ENCODE results near the gene KRTAP4-4. TPM values are rescaled to one million over a fixed set of nuclear protein-coding genes. Genes with fewer than 3 reads are reported as not detected.

KRTAP4-4 gene
- not detected in 5 replicates for total RNA-seq (2022; extraction: Qiagen RNA extraction)

DNA sequence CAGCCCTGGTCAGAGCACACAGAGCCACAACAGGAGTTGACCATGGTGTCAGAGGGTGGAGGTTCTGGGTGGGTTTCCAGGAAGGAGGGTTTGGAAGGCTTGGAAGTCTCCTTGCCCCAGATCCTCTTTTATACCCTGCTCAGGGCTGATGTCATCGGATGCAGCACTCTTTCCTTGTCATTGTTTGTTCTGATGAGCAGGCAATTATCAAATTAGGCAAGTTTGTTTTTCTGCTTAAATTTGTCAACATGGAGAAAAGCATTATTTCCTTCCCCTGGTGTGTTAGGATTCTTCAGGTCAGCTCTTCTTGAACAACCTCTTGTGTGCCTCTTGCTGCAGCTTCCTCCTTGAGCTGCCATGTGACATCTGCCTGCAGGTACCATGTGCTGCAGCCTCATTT lies at the start of gene KRTAP4-4:
TSS of gene KRTAP4-4 (minus strand) at position 101 of the 400 bp plus-strand sequence. CDS start at position 44, 57 bp downstream.

GRCh38 chr17:41189837-41190318 lies 29.3 kb upstream of the KRTAP4-4 start, which contains the start of gene KRTAP9-1:
Gene KRTAP9-1, plus strand, starts transcription at chr17:41189887. Its CDS starts 0 bp downstream, at chr17:41189887.

GRCh38 chr17:41184480-41184961 lies 24.0 kb upstream of the KRTAP4-4 start, which contains the start of gene KRTAP4-1:
Gene KRTAP4-1, minus strand, starts transcription at chr17:41184911. Its CDS starts 57 bp downstream, at chr17:41184854.

GRCh38 chr17:41177727-41178271 lies 17.3 kb upstream of the KRTAP4-4 start, which contains the start of gene KRTAP4-2:
Gene KRTAP4-2, minus strand, starts transcription at chr17:41178221. Its CDS starts 57 bp downstream, at chr17:41178164.

GRCh38 chr17:41168121-41168520 lies 7.6 kb upstream of the KRTAP4-4 start, which contains the start of gene KRTAP4-3:
Gene KRTAP4-3, minus strand, starts transcription at chr17:41168221. Its CDS starts 49 bp downstream, at chr17:41168172.

DNA sequence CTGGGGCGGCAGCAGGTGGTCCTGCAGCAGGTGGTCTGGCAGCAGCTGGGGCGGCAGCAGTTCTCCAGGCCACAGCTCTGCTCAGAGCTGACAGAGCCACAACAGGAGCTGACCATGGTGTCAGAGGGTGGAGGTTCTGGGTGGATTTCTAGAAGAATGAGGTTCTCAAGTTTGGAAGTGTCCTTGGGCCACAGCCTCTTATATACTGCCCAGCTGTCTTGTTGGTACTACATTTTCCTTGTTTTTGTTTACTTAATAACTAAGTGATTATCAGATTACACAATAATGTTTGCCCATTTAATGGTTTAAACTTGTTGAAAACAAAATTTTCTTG lies 10.9 kb downstream of the KRTAP4-4 start, which contains the start of gene KRTAP4-5:
TSS of gene KRTAP4-5 (minus strand) at position 174 of the 334 bp plus-strand sequence. CDS start at position 116, 58 bp downstream.

GRCh38 chr17:41140360-41141131 lies 20.0 kb downstream of the KRTAP4-4 start, which contains the start of gene KRTAP4-6:
Gene KRTAP4-6, minus strand, starts transcription at chr17:41140544. Its CDS starts 57 bp downstream, at chr17:41140487.

GRCh38 chr17:41123991-41124371 lies 36.6 kb downstream of the KRTAP4-4 start, which contains the start of gene KRTAP4-12:
Gene KRTAP4-12, minus strand, starts transcription at chr17:41124182. Its CDS starts 60 bp downstream, at chr17:41124122.

DNA sequence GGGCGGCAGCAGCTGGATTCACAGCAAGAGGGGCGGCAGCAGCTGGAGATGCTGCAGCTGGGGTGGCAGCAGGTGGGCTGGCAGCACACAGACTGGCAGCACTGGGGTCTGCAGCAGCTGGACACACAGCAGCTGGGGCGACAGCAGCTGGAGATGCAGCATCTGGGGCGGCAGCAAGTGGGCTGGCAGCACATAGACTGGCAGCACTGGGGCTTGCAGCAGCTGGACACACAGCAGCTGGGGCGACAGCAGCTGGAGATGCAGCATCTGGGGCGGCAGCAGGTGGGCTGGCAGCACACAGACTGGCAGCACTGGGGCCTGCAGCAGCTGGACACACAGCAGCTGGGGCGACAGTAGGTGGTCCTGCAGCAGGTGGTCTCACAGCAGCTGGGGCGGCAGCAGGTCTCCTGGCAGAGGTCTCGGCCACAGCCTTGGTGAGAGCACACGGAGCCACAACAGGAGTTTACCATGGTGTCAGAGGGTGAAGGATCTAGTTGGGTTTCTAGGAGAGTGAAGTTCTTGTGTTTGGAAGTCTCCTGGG lies 42.6 kb downstream of the KRTAP4-4 start, which contains the start of gene KRTAP4-11:
TSS of gene KRTAP4-11 (minus strand) at position 528 of the 541 bp plus-strand sequence. CDS start at position 470, 58 bp downstream.

Other genes starting within 250 kb of the KRTAP4-4 start
- gene KRT23, start 223.1 kb downstream of the KRTAP4-4 start, total RNA-seq (2022; extraction: Qiagen RNA extraction) = 0.08 to 0.15 TPM (median 0.08 TPM) in 3 of 5 replicates, not detected in the others
- not detected in 5 replicates for gene KRT39, start 193.8 kb downstream of the KRTAP4-4 start, total RNA-seq (2022; extraction: Qiagen RNA extraction)
- not detected in 5 replicates for gene KRT40, start 176.4 kb downstream of the KRTAP4-4 start, total RNA-seq (2022; extraction: Qiagen RNA extraction)
- not detected in 5 replicates for gene KRTAP3-3, start 166.6 kb downstream of the KRTAP4-4 start, total RNA-seq (2022; extraction: Qiagen RNA extraction)
- 0.22 to 0.42 TPM (median 0.37 TPM) in 3 of 5 replicates, not detected in the others for gene KRTAP3-2, start 160.8 kb downstream of the KRTAP4-4 start, total RNA-seq (2022; extraction: Qiagen RNA extraction)
- gene KRTAP3-1, start 151.6 kb downstream of the KRTAP4-4 start, total RNA-seq (2022; extraction: Qiagen RNA extraction) = 0.35 TPM in 1 of 5 replicates, not detected in the others
- not detected in 5 replicates for gene KRTAP1-5, start 133.5 kb downstream of the KRTAP4-4 start, total RNA-seq (2022; extraction: Qiagen RNA extraction)
- gene KRTAP1-4, start 130.6 kb downstream of the KRTAP4-4 start, total RNA-seq (2022; extraction: Qiagen RNA extraction) = not detected in 5 replicates
- not detected in 5 replicates for gene KRTAP1-3, start 125.9 kb downstream of the KRTAP4-4 start, total RNA-seq (2022; extraction: Qiagen RNA extraction)
- not detected in 5 replicates for gene KRTAP1-1, start 119.3 kb downstream of the KRTAP4-4 start, total RNA-seq (2022; extraction: Qiagen RNA extraction)
- gene KRTAP2-1, start 113.4 kb downstream of the KRTAP4-4 start, total RNA-seq (2022; extraction: Qiagen RNA extraction) = not detected in 5 replicates
- gene KRTAP2-2, start 105.5 kb downstream of the KRTAP4-4 start, total RNA-seq (2022; extraction: Qiagen RNA extraction) = not detected in 5 replicates
- gene KRTAP2-3, start 100.6 kb downstream of the KRTAP4-4 start, total RNA-seq (2022; extraction: Qiagen RNA extraction) = 0.22 TPM in 1 of 5 replicates, not detected in the others
- not detected in 5 replicates for gene KRTAP2-4, start 94.9 kb downstream of the KRTAP4-4 start, total RNA-seq (2022; extraction: Qiagen RNA extraction)
- gene KRTAP4-7, start 76.6 kb downstream of the KRTAP4-4 start, total RNA-seq (2022; extraction: Qiagen RNA extraction) = not detected in 5 replicates
- not detected in 5 replicates for gene KRTAP4-8, start 62.6 kb downstream of the KRTAP4-4 start, total RNA-seq (2022; extraction: Qiagen RNA extraction)
- gene KRTAP4-16, start 58.5 kb downstream of the KRTAP4-4 start, total RNA-seq (2022; extraction: Qiagen RNA extraction) = not detected in 5 replicates
- not detected in 5 replicates for gene KRTAP4-9, start 55.4 kb downstream of the KRTAP4-4 start, total RNA-seq (2022; extraction: Qiagen RNA extraction)
- not detected in 5 replicates for gene KRTAP4-11, start 42.4 kb downstream of the KRTAP4-4 start, total RNA-seq (2022; extraction: Qiagen RNA extraction)
- not detected in 5 replicates for gene KRTAP4-12, start 36.6 kb downstream of the KRTAP4-4 start, total RNA-seq (2022; extraction: Qiagen RNA extraction)
- not detected in 5 replicates for gene KRTAP4-6, start 20.2 kb downstream of the KRTAP4-4 start, total RNA-seq (2022; extraction: Qiagen RNA extraction)
- gene KRTAP4-5, start 10.9 kb downstream of the KRTAP4-4 start, total RNA-seq (2022; extraction: Qiagen RNA extraction) = not detected in 5 replicates
- gene KRTAP4-3, start 7.5 kb upstream of the KRTAP4-4 start, total RNA-seq (2022; extraction: Qiagen RNA extraction) = not detected in 5 replicates
- gene KRTAP4-2, start 17.5 kb upstream of the KRTAP4-4 start, total RNA-seq (2022; extraction: Qiagen RNA extraction) = not detected in 5 replicates
- 0.16 to 0.38 TPM (median 0.18 TPM) in 3 of 5 replicates, not detected in the others for gene KRTAP4-1, start 24.2 kb upstream of the KRTAP4-4 start, total RNA-seq (2022; extraction: Qiagen RNA extraction)
- gene KRTAP9-1, start 29.1 kb upstream of the KRTAP4-4 start, total RNA-seq (2022; extraction: Qiagen RNA extraction) = not detected in 5 replicates
- gene KRTAP9-2, start 65.9 kb upstream of the KRTAP4-4 start, total RNA-seq (2022; extraction: Qiagen RNA extraction) = not detected in 5 replicates
- not detected in 5 replicates for gene KRTAP9-3, start 71.7 kb upstream of the KRTAP4-4 start, total RNA-seq (2022; extraction: Qiagen RNA extraction)
- not detected in 5 replicates for gene KRTAP9-8, start 77.3 kb upstream of the KRTAP4-4 start, total RNA-seq (2022; extraction: Qiagen RNA extraction)
- not detected in 5 replicates for gene KRTAP9-4, start 88.9 kb upstream of the KRTAP4-4 start, total RNA-seq (2022; extraction: Qiagen RNA extraction)
- not detected in 5 replicates for gene KRTAP9-9, start 94.6 kb upstream of the KRTAP4-4 start, total RNA-seq (2022; extraction: Qiagen RNA extraction)
- not detected in 5 replicates for gene KRTAP9-6, start 104.6 kb upstream of the KRTAP4-4 start, total RNA-seq (2022; extraction: Qiagen RNA extraction)
- gene KRTAP9-7, start 115.0 kb upstream of the KRTAP4-4 start, total RNA-seq (2022; extraction: Qiagen RNA extraction) = not detected in 5 replicates
- not detected in 5 replicates for gene KRTAP29-1, start 142.1 kb upstream of the KRTAP4-4 start, total RNA-seq (2022; extraction: Qiagen RNA extraction)
- not detected in 5 replicates for gene KRTAP16-1, start 148.6 kb upstream of the KRTAP4-4 start, total RNA-seq (2022; extraction: Qiagen RNA extraction)
- not detected in 5 replicates for gene KRTAP17-1, start 155.0 kb upstream of the KRTAP4-4 start, total RNA-seq (2022; extraction: Qiagen RNA extraction)
- gene KRT33A, start 190.1 kb upstream of the KRTAP4-4 start, total RNA-seq (2022; extraction: Qiagen RNA extraction) = not detected in 5 replicates
- gene KRT33B, start 209.1 kb upstream of the KRTAP4-4 start, total RNA-seq (2022; extraction: Qiagen RNA extraction) = not detected in 5 replicates
- gene KRT34, start 221.6 kb upstream of the KRTAP4-4 start, total RNA-seq (2022; extraction: Qiagen RNA extraction) = 0.14 to 0.41 TPM (median 0.39 TPM) in 5 replicates
- not detected in 5 replicates for gene KRT31, start 236.9 kb upstream of the KRTAP4-4 start, total RNA-seq (2022; extraction: Qiagen RNA extraction)

All from A549 treated with Mapracorat at 1 μM for 4 hours (cell line).